Myocyte (in vitro differentiated cells): ENCODE results near the gene GREM1. TPM values are rescaled to one million over a fixed set of nuclear protein-coding genes. Genes with fewer than 3 reads are reported as not detected.
A peak's percentile ranks its signal among the peaks of the same experiment; 100 is the strongest.

Experiments
- DNase-seq: peaks from one replicate; pipeline ENCODE4 v3.0.0-alpha.2; 2012; ENCODE audit warnings: low read depth
- total RNA-seq: library from RNA; depleted of rRNA; stranded (reverse); fragments of >200 nt; gene quantifications from 2 replicates; pipeline ENCODE4 v1.2.3, GENCODE V29; 2014

Gene GREM1
- total RNA-seq, 1 donor from 2014 or later, result 82.8 TPM

DNA sequence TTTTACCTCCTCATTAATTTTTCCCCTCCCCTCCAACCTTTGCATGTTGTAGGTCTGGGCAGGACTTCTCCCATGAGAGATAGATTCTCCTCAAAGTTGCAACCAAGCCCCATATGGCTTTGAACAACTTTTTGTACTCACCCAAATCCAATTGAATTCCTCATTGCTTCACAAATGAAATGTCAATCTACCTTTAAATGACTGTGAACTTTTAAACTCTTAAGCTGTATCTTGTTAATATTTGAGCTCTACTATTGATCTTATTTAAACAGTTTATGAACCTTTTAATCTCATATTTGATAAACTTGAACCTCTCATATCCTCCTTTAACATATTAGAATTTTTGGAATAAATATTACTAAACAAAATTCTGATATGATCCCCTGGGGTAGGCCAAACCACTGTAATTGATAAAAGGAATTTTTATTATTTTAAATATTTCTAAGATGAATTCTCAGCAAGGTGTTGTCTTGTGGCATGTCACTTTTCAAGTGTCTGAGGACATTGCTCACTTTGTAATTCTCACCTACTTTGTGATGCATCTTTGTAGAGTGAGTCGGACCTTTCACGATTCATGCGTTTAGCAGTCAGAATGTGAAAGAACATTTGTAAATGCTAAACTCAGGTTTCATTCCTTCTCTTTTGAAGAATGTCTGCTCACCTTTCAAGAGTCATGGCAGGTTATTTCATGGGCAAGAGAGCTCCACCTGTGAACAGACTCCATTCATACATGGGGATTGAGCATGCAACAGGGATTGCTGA, 23.4 kb upstream of the GREM1 start:
- DNase-seq, result no peak

DNA sequence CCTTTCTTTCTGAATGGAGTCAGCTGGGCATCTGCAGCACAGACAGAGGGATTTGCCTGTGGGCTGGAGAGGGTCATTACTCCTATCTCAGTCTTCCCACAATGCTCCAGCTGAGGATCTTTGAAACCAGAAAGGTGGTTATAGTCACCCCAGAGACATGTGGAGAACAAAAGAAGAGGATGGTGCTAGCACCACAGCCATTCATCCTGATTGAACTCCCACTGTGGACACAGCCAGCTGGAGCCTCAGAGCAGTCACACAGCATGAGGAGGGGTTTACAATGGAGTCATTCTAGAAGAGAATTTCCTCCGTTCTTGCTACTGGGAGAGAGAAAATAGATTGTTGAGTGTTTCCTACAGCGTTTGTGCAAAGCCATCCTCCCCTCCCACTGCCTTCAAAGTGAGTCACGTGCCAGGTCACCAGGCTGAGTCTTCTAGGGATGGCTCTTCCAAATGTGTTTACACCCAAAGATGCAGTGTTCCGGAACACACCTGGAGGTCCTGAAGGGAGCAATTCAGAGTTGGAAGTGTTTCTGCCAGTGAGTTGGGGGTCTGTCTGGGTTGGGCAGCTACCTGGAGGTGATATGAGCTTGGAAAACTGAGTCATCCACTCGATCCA, 18.9 kb upstream of the GREM1 start:
- peak; percentile 75 for DNase-seq

DNA sequence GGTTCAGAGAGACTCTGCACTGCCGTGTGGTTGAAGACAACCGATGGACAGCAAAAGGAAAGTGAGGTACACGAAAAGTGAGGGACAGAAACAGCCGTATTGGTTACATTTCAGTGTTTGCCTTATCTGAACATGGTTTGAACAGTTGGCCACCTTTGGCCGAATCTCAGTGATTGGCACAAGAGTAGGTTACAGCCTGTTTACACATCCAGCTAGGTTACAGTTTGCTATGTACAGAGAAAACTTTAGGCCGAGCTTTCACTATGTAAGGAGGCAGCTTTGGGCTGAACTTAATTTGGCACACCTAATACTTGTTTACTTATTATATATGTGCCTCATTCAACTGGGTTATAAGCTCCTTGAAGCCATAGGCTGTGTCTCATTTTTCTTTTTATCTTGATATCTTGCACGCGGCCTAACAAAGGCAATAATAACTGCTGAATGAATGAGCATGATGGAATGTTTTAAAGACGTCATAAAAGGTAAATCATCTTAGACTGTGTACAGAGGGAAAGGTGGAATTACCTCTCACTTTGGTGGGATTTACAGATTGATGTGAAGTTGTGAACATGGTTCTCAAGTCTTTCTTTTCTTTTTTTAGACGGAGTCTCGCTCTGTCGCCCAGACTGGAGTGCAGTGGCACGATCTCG, 17.2 kb upstream of the GREM1 start:
- DNase-seq, result no peak

DNA sequence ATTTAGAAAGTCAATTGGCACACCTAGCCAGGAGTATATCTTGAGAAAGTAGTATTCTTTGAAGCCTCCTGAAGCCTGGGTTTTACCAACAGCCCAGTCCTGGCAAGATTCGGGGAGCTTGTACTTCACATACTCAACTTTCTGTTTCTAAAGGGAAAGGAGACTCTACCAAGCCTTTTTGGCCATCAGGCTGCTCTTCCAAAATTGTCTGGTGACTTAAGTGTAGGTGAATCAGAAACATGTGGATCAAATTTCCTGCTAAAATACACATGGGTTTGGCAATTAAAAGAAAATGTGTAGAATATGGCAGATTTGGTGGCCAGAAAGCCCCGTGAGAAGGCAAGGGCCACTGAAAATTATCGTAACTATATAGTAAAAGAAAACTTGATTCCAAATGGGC, 15.9 kb upstream of the GREM1 start:
- no peak for DNase-seq

DNA sequence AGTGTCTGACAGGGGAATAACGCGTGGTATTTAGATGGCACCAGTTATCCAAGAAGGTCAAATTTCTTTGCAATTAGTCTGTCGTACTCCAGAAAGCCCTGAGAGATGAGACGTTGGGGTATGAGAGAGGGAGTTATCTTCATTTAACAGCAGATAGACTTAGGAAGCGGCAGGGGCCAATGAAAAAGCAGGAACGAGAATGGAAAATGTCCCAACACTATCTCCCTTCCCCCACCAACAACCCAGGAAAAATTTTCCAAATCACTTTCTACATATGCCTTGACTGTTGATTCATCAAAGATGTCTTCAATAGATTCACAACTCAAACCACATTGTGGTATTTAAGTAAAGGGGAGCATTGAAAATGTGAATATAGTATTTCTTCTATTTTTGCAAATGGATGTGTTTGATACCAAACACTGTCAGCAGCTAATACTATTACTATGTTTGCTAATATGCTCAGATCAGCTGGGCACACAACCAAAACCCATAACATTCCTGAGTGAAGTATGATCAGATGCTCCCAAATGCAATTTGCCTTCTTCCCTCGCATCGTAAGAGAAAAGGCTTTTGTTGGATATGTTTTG, 13.3 kb upstream of the GREM1 start:
- DNase-seq, result peak; percentile 52

DNA sequence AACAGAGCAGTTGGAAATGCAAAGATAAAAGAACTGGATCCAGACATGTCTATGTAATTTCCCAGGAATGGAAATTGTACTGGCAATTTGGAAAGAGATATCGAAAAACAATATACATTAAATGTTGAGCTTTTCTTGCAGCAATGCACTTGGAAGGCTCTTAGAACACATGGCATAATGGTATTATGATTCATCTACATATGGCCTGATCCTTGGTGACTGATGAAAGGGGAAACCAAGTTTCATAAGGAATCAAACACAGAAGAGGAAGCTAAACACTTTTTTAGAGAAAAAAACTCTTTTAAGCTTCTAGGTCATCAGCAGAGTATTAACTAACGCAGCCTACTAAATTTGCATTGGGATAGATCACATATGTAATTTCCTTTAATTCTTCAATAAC, 12.4 kb upstream of the GREM1 start:
- no peak for DNase-seq

DNA sequence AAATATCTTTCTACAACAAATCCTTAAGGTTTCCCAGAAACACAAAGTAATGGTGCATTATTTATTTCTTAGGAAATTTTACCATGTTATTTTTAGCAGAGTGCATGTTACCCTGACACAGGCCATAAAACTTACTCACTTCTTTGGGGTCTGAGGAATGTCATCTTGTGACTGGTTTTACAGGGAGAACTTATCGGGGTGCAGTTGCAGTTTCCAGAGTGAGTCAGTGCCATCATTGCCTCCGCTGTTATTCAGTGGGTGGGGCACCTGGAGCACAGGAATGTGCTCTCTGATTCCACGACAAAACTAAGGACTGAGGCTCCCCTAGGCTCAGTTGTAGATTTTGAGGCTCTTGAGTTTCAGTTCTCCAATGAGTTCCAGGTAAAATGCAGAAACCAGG, 11.1 kb upstream of the GREM1 start:
- DNase-seq, result peak; percentile 68

DNA sequence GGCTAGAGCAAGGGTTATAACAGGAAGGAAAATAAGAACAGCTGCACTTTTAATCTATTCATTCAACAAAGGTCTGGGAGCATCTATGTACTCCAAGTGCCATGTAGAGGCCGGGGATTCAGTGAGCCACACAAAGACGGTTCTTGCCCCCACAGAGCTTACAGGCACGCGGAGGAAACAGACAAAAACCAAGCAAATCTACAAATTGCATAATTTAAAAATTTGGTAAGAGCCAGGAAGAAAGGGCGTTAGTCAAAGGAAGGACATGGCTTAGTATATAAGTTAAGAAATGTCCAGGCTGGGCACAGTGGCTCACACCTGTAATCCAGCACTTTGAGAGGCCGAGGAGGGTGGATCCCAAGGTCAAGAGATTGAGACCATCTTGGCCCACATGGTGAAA, 10.4 kb upstream of the GREM1 start:
- DNase-seq, result no peak

DNA sequence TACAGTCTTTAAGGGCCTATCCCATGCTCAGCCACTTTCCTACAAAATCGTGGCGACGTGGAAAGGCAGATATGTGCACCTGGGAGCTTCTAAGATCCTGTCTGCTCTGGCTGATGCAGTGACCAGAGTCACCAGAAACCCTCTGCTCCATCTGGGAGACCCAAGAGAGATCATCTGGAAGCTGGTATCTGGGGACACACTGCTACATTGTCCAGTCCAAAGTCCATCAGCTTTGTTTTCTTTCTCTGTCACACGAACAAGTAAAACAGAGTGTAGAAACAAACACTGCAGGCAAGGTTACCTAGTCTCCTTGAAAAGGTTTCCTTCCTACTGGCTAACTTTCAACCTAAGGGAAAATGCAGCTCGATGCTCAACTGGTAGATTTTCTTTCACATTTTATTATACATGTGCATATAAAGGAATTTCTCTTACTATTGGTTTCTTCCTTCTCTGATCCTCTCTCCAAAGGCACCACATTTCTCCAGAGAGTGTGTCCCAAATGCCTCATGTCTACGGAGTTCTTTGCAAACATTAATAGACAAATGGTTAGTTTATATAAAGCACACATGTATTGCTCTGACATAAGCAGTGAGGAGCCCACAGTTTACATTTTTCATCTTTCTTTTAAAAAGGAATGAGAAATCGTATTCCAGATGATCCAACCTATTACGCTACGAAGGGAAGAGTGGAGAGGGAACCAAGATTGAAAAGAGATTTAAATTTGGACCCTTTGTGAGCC, 8.3 kb upstream of the GREM1 start:
- DNase-seq, result no peak

DNA sequence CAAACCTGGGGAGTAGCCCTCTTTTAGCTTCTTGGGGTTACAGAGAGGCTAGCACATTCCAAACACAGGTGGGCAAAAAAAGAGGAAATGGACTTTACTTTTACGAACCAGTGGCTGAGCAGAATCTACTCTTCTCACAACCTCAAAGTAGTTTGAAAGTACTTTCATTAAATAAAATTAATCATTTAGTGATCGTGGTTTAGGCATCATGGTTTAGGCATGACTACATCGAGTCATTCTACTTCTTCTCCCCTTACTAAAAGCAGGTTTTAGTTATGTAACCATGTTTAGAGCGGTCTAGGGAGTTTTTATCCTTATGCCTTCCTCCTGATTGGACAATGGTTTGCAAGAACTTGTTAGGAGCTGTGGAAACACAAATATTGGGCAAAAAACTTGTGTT, 2.5 kb upstream of the GREM1 start:
- DNase-seq, result no peak

DNA sequence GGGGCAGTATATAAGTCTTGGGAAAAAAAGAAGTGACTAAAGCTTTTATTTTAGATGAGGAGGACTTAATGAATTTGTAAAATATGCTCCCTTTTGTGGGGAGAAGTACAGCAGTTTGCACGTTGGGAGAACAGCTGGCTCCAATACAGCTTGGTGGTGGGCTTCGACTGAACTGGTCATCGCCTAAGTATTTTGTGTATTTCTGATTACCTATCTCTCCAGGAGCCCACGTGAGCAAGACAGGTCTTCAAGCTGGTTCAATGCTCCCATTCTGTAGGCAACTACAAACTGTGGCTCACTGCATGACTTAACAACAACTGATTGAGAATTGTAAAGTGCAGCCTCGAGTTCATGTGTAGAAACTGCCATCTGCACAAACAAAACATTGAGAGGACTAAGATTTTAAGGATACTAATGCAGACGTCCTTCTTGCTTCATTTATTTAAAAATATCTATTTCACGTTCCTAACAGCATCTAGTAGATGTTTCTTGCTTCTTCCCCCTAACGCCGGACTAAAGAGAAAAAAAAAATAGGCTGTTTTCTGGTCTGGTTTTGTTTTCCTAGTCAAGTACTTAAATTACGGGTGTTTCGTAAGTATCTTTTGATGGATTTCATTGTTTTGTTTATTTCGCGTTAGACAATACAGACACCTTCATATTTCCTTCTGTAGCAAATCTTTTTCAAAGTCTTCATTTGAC, 1.4 kb upstream of the GREM1 start:
- no peak for DNase-seq

DNA sequence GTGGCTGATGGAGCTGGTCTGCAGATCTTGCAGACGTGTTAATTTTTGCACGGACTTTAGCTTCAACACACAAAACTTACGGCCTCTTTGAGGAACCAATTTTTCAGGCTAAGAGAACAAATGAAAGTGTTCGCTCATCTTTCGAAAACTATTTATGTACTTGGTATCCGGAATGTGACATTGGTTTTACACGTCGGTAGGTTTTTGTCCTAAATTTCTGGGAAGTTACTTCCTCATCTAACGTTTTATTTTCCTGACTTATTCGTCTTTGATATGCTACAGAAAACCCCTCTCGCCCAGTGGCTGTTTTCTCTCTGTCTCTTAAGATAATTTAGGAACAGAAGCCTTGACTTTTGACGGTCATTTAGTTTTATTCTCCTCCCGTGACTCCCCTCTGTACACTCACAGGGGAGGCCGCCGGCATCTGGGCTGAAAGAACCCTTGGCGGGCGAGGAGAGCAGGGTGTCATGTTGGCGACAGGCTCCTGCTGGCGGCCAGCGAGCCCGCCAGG, 834 bp upstream of the GREM1 start:
- DNase-seq, result peak; percentile 31

DNA sequence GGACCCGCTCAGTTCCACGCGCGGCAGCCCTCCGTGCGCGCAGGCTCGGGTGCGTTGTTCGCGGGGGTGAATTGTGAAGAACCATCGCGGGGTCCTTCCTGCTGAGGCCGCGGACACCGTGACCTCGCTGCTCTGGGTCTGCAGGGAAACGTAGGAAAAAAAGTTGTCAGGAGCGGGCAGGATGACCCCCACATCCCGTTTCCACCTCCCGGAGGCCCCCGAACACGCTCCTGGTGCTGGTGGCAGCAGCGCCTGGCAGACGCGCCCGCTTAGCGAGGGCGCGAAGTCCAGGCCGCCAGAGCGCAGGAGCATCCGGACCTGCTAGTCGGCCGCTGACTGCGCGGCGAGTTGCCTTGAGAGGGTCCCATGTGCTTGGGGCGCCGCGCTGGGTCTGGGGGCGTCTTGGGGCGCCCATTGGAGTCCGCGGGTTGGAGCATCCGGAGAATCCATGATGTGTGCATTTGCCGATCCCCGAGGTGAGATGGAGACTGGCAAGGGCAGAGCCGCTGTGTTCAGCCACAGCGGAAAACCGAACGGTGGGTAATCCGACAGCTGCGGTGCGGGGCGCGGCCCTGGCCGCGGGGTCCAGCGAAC, 520 bp downstream of the GREM1 start:
- no peak for DNase-seq

DNA sequence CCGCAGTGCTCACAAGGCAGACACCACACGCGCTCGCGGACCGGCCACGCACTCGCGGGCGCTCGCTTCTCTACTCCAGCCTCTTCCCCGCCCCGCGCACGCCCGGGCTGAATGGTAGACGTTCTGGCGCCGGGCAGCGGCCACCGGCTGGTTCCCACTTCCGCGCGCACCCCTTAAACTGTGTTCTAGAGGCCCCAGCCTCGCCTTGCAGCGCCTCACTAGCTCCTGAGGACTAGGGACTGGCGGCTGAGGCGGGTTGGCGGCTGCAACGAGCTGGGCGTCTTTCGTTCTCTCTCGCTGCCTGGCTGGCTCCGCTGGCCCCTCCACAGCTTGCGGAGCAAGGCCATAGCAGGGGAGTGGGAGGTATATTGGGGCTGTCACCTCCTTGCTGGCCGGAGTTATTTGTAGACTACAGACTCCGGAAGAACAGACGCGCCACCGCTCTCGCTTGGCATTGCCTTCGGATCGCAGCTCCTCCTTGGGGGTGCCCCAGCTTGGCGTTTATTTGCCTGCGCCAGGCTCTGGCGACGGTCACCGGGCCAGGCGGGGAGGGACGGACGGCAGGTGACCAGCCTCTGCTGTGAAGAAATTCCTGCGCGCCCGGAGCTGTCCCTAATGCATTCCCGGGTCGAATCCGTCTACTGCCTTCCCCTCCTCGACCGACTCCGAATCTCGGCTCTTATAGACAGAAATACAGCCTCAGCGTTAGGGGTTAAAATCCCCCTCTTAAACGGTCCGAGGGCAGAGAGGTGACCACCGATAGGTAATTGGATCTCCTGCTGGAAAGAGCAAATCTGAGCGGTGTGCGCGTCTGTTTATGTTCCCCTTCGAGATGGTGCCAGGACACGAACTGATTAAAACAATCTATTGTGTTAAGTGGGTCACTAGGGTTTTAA, 1.3 kb downstream of the GREM1 start:
- peak; percentile 49 for DNase-seq

DNA sequence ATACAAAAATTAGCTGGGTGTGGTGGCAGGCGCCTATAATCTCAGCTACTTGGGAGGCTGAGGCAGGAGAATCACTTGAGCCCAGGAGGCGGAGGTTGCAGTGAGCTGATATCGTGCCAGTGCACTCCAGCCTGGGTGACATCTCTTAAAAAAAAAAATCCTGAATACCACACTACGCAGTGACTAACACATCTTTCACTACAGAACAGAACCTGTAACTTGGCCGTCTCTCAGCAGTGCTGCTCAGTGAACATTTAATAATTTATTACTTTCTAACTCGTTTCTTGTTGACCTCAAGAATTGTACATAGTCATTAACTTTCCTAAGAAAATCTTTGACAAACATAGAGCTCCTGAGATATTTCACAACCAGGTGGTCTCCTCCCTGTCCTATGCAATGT, 3.8 kb downstream of the GREM1 start:
- DNase-seq, result no peak

DNA sequence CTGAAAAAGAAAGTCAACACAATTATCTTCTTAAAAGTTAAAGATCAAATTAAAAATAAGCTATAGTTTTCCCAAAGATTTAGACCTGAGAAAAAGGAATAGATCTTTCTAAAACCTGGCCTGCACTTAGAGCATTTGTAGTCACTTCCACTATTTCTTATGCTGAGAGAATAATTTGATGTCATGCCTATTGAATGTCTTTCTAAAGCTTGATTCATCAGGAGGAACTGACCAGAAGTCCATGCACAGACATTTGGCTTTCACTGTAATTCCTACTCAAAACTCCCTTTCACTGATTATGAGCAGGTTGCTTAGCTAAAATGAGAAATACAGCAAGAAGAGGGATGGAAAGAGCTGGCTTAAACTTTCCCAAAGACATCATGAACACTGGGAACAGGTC, 4.3 kb downstream of the GREM1 start:
- DNase-seq, result no peak

DNA sequence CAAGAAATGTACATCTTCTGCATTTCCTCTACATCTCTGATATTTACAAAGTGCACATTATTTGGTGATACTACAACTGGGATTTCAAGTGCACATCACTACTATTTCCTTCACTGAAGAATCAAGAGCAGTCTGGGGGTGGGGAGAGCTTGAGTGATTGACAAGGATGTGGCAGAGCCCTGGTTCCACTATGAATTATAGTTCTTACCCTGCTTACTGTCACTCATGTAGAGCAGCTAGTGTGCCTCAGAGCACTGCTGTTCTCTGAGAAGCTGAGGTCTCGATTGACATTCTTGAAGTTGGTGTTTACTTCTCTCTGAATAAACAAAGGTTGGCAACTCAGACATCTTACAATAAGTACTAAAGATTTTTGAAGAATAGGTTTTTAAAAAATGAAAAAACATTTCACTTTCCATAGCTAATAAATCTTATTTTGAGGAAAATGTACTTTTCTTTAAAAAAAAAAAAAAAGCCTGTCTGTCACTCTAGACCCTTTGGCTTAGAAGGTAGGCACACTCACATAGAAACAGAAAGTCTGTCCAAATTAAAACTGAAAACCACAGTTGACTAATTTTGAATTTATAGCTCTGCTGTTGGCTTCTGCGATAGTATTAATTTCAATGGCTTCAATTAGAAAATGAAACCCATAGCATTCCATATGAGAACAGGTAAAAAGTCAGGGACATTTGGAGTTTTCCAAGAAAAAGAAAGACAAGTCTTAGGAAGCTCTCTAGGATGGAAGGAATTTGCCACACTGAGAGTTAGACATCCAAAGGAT, 5.6 kb downstream of the GREM1 start:
- DNase-seq, result no peak

DNA sequence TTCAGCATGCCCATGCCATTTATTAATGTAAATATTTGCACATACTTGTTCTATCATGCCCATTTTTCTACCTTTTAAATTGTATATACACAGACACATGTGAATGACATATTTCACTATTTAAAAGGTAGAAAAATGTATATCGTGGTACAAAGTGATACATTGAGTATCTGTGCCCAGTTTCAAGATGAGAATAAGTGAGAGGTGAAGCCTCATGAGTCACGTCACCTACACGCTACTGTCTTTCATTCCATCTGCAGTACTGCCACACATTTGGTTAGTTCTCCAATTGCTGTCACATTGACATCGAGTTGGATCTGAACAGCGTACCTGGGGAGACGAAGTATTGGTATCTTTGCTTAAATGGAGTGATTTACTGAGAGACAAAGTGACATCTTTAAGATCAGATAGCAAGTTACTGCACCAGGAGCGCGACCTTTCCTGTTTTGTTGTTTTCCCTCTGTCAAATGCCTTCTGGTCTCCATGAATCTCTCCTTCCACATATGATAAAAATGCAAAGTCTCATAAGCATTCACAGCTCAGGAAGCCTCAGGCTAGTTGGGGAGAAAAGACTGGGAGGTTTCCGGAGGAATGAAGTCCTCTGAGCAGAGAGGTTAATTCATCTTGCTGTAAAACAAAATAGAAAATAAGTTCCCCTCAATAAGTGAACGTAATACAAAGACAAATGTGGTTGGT, 12.0 kb downstream of the GREM1 start:
- no peak for DNase-seq
